H54 (cell line): ENCODE data around the gene CNTN5.

Source experiments
- DNase-seq: peaks from one replicate; pipeline ENCODE4 v3.0.0; 2011; ENCODE audit warnings: low spot score, mixed read lengths; ENCODE audit not compliant: insufficient read length
- FAIRE-seq: peaks from 3 replicates; lab custom pipeline; 2011; peaks lifted over from hg19 to GRCh38; lab: Jason Lieb, UNC
- POLR2A ChIP-seq: IDR thresholded peaks from 2 replicates; pipeline ENCODE4 v1.6.1; 2011; ENCODE audit warnings: low read depth, mild to moderate bottlenecking, low read length

CNTN5 gene

DNA sequence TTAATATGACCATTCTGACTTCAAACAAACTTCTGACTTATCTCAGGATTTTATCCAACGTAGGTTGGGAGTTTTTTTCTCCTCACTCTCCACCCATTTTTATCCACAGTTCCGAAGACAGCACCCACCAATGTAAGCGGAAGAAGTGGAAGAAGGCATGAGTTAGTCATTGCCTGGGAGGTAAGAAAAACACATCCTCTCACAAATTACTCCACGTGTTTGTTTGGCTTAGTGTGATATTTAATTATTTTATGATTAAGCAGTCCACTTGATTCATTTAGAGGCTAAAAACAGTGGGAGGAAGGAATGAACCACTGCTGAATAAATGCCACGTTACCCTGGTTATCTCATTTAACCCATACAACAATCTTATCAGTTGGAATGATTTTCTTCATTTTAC lies 1276.8 kb downstream of the CNTN5 start:
- FAIRE-seq: no peak
- TF ChIP-seq POLR2A: no peak
- no peak for DNase-seq

DNA sequence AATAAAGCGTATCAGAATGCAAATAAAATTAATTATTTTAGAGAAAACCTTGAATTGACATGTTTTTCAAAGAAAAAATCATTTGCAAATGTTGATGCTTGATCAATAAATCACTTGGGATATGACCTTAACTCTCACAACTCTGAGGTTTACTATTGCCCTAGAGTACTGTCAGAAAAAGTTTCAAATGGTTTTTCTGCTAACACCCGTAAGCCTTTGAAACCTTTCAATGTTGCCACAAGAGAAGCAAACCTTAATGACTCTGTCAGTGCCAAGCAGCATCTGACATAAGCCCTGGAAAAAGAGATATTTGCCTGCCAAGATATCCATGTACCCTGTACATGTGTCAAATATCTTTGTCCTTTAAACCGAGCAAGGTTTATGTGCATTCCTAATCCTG lies 1282.1 kb downstream of the CNTN5 start:
- no peak for FAIRE-seq
- DNase-seq: no peak
- TF ChIP-seq POLR2A: no peak

DNA sequence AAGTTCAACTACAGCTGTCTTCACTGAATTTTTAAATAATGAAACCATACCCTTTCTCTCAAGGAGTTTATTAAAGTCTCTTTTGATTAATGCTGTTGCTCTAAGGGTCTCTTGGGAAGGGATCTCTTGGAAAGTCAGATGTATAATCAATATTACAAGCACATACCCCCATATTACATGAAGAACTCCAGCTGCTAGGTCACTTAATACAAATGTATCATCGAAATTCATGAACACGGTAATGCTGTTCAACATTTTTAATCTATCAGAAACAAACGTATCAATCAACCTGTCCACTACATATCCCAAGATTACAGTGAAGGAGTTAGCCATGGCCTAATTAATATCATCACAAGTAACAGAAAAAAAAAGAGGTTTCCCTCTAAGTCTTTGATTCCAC lies 1283.1 kb downstream of the CNTN5 start:
- no peak for FAIRE-seq
- no peak for DNase-seq
- TF ChIP-seq POLR2A: no peak

GRCh38 chr11:100308202-100308601 lies 1287.5 kb downstream of the CNTN5 start:
- DNase-seq (no peak), FAIRE-seq (no peak)
- TF ChIP-seq POLR2A: no peak

DNA sequence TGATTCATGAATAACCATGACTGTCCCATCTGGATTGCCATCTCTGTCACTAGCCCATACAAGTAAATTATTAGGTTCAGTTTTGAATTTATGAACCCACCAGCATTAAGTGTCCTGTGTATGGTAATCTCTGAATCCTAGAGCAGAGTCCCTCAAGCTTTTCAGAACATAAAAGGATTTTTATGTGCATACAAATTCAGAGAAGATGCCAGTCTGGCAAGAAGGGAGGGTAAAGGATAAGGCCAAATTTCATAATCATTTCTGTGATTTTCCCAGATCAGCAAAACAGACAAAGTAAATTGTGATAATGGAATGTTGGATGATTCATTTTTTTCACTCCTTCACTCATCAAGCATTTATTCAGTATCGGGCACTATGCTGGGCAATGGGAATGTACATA lies 1295.2 kb downstream of the CNTN5 start:
- no peak for FAIRE-seq
- no peak for DNase-seq
- TF ChIP-seq POLR2A: no peak

DNA sequence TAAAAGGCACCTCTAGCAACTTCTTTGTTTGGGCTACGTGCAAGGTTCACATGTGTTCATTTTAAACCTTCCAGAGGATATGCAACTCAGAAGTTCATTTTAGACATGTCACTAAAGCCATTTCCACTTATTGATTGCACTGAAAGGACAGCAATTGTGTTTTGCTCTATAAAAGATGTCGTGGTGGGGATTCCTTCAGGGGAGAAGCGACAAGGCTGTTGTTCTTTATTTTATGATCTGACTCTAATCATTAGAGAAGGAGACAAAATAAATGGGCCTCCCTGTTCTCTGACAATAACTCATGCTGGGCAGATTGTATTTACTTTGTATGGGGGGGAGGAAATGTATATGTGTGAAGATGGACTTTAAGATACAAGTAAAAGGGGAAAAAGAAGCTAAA lies 1296.2 kb downstream of the CNTN5 start:
- FAIRE-seq (no peak), DNase-seq (no peak)
- TF ChIP-seq POLR2A: no peak

- no peak for TF ChIP-seq POLR2A
- no peak for DNase-seq
- no peak for FAIRE-seq
These were observed 1298.9 kb downstream of the CNTN5 start for GRCh38 chr11:100319691-100320090.

DNA sequence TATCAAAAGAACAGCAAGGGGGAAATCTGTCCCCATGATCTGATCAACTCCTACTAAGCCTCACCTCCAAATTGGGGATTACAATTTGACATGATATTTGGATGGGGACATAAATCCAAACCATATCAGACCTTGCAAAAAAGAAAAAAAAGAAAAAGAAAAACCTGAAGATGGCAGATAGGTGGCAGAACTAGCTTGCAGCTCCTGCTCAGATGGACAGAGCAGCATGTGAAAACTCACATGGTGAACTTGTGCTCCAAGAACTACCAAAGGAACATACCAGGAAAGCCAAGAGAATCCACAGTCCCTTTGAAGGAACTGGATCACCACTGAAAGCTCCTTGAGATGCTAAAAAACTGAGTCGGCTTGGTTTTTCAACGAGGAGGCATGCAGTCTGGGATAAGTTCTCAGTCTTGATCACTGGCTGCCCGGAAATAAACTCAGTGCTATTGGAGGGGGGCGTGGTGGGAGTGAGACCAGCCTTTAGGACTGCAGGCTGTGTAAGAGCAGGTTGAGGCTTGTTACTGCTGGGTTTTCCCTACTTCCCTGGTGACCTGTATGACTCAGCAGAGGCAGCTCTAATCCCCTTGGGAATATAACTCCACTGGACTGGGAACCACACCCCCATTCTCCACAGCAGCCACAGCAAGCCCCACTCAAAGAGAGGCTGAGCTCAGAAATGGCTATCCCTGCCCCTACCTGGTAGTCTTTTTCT lies 1308.0 kb downstream of the CNTN5 start:
- DNase-seq: no peak

DNA sequence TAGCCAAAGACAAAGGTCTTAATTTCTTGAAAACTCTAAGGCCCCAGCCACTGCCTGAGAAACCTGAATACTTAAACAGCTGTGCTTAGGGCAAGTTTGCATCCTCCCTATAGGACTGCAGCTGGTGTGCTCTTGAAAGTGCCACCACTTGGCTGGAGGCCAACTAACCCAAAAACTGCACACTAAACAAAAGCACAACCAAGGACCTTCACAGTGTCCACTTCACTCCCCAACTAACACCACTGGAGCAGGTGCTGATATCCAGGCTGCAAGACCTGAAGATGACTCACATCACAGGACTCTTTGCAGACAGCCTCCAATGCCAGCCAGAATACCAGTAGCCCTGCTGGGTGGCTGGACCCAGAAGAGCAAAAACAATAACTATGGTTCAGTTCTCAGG lies 1308.6 kb downstream of the CNTN5 start:
- FAIRE-seq: no peak
- no peak for DNase-seq
- TF ChIP-seq POLR2A: no peak

More for the DNA sequence above, 1308.0 kb downstream of the CNTN5 start:
- no peak for FAIRE-seq
- TF ChIP-seq POLR2A: no peak

DNA sequence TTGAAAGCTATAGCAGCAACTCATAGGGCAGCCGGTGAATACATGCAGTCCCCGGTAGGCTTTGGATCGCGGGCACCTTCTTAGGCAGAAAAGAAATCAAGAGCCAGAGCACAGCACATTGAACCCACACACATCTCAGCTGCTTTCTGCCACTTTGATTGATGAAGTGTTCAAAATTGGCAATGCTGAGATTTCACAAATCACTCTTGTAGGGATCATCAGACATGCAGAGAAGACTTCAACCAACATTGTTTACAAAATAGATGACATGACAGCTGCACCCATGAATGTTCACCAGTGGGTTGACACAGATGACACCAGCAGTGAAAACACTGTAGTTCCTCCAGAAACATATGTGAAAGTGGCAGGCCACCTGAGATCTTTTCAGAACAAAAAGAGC lies 1316.1 kb downstream of the CNTN5 start:
- no peak for FAIRE-seq
- TF ChIP-seq POLR2A: no peak
- no peak for DNase-seq

- FAIRE-seq (no peak), DNase-seq (no peak)
- no peak for TF ChIP-seq POLR2A
These were observed 1317.5 kb downstream of the CNTN5 start for GRCh38 chr11:100338144-100338840.

- TF ChIP-seq POLR2A: no peak
- no peak for FAIRE-seq
These were observed 1319.9 kb downstream of the CNTN5 start for GRCh38 chr11:100340466-100341319.

GRCh38 chr11:100353083-100353482 lies 1332.3 kb downstream of the CNTN5 start:
- FAIRE-seq: no peak
- no peak for DNase-seq
- no peak for TF ChIP-seq POLR2A

More at GRCh38 chr11:100340466-100341319, 1319.9 kb downstream of the CNTN5 start:
- no peak for DNase-seq

GRCh38 chr11:100354736-100355135 lies 1334.0 kb downstream of the CNTN5 start:
- FAIRE-seq (no peak), DNase-seq (no peak)
- no peak for TF ChIP-seq POLR2A
